ENCODE data around the gene SUV39H1. TPM values are rescaled to one million over a fixed set of nuclear protein-coding genes. Genes with fewer than 3 reads are reported as not detected.

Gene SUV39H1
- total and polyA plus RNA-seq, 7 donors, result 1.8 to 8.5 (median 3.1) TPM

DNA sequence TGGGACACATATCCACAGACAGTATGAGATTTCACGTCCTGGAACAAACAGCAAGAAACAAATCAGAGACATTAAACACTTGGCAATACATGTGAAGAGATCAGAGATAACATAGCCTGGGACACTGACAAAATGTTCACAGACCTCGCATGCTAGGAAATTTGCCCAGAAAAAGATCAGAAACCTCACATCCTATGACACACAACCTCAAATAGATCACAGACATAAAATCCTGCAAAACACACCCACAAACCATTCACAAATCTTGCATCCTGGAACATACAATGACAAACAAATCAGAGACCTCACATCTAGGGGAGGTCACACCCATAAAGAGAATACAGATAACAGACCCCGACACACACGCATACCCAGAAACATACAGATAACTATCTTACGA lies 18.0 kb downstream of the SUV39H1 start:
- H3K27ac ChIP-seq, result no peak overlapping the region
- DNase-seq, result no peak
- no peaks in the 10 kb centered on the region for H3K4me1 ChIP-seq
- H3K4me3 ChIP-seq, result no peak overlapping the region
- WGBS, 2 donors, result 66 to 79% methylated on average over 5 of the region's 5 CpGs
- TF ChIP-seq EP300 (IDR thresholded peaks at IDR 0.05) (no peak), POLR2AphosphoS5 (IDR thresholded peaks at IDR 0.05) (no peak)
- intact Hi-C loops (cut with DNase I), result no loop called here
- no peaks in the 10 kb centered on the region for H3K36me3 ChIP-seq
- H3K27me3 ChIP-seq, result no peaks in the 10 kb centered on the region
- H3K9me3 ChIP-seq, result no peaks in the 10 kb centered on the region

- no peak overlapping the region for H3K27ac ChIP-seq
- TF ChIP-seq POLR2AphosphoS5 (IDR thresholded peaks at IDR 0.05) (no peak), POLR2A (IDR thresholded peaks at IDR 0.05) (no peak), EP300 (IDR thresholded peaks at IDR 0.05) (no peak)
- H3K4me3 ChIP-seq, result no peak overlapping the region
- 73 to 79% methylated on average over 2 of the region's 2 CpGs for WGBS, 2 donors
- no peaks in the 10 kb centered on the region for H3K9me3 ChIP-seq
- H3K4me1 ChIP-seq, result no peaks in the 10 kb centered on the region
- DNase-seq, result no peak
- intact Hi-C loops (cut with DNase I), result no loop called here
- H3K36me3 ChIP-seq, result no peaks in the 10 kb centered on the region
- no peaks in the 10 kb centered on the region for H3K27me3 ChIP-seq
Measured at GRCh38 chrX:48715072-48715471, 18.5 kb downstream of the SUV39H1 start.

DNA sequence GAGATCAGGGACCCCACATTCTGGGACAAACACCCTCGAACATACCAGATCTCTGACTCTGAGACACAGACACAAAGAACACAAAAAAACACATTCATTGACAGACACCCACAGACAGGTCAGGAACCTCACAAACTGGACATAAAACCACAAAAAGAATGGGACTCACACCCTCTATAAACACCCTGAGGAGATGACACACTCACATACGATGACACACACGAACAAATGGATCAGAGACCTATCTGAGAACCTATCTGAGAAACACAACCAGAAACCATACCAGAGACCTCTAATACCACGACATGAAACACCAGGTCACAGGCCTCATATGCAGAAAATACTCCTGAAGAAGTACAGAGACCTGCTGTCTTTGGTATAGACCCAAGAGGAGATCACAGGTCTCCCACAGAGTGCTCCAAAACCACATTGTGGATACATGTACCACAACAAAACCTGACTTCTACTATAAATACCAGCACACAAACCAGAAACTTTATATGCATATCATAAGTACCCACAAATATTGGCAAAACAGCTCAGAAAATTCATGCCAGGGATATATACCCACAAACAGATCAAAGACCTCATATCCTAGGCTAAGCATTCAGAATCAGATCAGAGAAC lies 19.5 kb downstream of the SUV39H1 start:
- Histone ChIP-seq H3K9me3 (no peaks in the 10 kb centered on the region), H3K4me3 (no peak overlapping the region), H3K36me3 (no peaks in the 10 kb centered on the region), H3K4me1 (no peaks in the 10 kb centered on the region), H3K27ac (no peak overlapping the region), H3K27me3 (no peaks in the 10 kb centered on the region)
- WGBS, 2 donors, result 76 to 88% methylated on average over 4 of the region's 4 CpGs
- no peak for TF ChIP-seq POLR2AphosphoS5 (IDR thresholded peaks at IDR 0.05)
- no peak for TF ChIP-seq POLR2A (IDR thresholded peaks at IDR 0.05)
- TF ChIP-seq, protein P1, sequence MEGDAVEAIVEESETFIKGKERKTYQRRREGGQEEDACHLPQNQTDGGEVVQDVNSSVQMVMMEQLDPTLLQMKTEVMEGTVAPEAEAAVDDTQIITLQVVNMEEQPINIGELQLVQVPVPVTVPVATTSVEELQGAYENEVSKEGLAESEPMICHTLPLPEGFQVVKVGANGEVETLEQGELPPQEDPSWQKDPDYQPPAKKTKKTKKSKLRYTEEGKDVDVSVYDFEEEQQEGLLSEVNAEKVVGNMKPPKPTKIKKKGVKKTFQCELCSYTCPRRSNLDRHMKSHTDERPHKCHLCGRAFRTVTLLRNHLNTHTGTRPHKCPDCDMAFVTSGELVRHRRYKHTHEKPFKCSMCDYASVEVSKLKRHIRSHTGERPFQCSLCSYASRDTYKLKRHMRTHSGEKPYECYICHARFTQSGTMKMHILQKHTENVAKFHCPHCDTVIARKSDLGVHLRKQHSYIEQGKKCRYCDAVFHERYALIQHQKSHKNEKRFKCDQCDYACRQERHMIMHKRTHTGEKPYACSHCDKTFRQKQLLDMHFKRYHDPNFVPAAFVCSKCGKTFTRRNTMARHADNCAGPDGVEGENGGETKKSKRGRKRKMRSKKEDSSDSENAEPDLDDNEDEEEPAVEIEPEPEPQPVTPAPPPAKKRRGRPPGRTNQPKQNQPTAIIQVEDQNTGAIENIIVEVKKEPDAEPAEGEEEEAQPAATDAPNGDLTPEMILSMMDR (IDR thresholded peaks at IDR 0.05), result no peak
- TF ChIP-seq EP300 (IDR thresholded peaks at IDR 0.05), result no peak
- DNase-seq, result no peak
- intact Hi-C loops (cut with DNase I), result no loop called here

GRCh38 chrX:48719958-48720357 lies 23.4 kb downstream of the SUV39H1 start:
- Histone ChIP-seq H3K4me3 (no peak overlapping the region), H3K27ac (no peak overlapping the region), H3K4me1 (no peaks in the 10 kb centered on the region), H3K9me3 (no peaks in the 10 kb centered on the region), H3K36me3 (no peaks in the 10 kb centered on the region), H3K27me3 (no peaks in the 10 kb centered on the region)
- DNase-seq, result no peak
- 76 to 82% methylated on average over 2 of the region's 2 CpGs for WGBS, 2 donors
- TF ChIP-seq EP300 (IDR thresholded peaks at IDR 0.05) (no peak), POLR2AphosphoS5 (IDR thresholded peaks at IDR 0.05) (no peak), POLR2A (IDR thresholded peaks at IDR 0.05) (no peak)
- TF ChIP-seq, protein P1 (IDR thresholded peaks at IDR 0.05), result no peak
- intact Hi-C loops (cut with DNase I), result no loop called here

- DNase-seq, result no peak
- WGBS, 2 donors, result 77 to 82% methylated on average over 4 of the region's 4 CpGs
- H3K9me3 ChIP-seq, result no peaks in the 10 kb centered on the region
- no peaks in the 10 kb centered on the region for H3K27me3 ChIP-seq
- H3K27ac ChIP-seq, result no peak overlapping the region
- H3K4me1 ChIP-seq, result no peaks in the 10 kb centered on the region
- TF ChIP-seq POLR2AphosphoS5 (IDR thresholded peaks at IDR 0.05), result no peak
- TF ChIP-seq, protein P1 (IDR thresholded peaks at IDR 0.05), result no peak
- TF ChIP-seq POLR2A (IDR thresholded peaks at IDR 0.05), result no peak
- TF ChIP-seq EP300 (IDR thresholded peaks at IDR 0.05), result no peak
- no peaks in the 10 kb centered on the region for H3K36me3 ChIP-seq
- intact Hi-C loops (cut with DNase I), result no loop called here
- no peak overlapping the region for H3K4me3 ChIP-seq
Measured at GRCh38 chrX:48720577-48721250, 24.2 kb downstream of the SUV39H1 start.
